Coronary artery (tissue), 2 donors: Measurements from ENCODE around the gene GALT.
A peak's percentile ranks its signal among the peaks of the same experiment; 100 is the strongest.

Experiments
- DNase-seq: peaks from one replicate; pipeline ENCODE4 v3.0.0-alpha.2; 2017; ENCODE audit warnings: low spot score
- H3K27ac ChIP-seq, 2 donors: fragments of 200-600 bp; sonication (generic); one replicate each; pipeline ENCODE4 v1.5.1; 2016 to 2019
- H3K4me3 ChIP-seq: fragments of 200-600 bp; sonication (generic); 2 replicates; pipeline ENCODE4 v1.5.1; 2016; ENCODE audit warnings: mild to moderate bottlenecking, moderate library complexity
- CTCF ChIP-seq: fragments of 200-600 bp; sonication (generic); IDR thresholded peaks from one replicate; pipeline ENCODE4 v1.5.1; 2019; ENCODE audit warnings: antibody characterized with exemption

GALT gene

DNA sequence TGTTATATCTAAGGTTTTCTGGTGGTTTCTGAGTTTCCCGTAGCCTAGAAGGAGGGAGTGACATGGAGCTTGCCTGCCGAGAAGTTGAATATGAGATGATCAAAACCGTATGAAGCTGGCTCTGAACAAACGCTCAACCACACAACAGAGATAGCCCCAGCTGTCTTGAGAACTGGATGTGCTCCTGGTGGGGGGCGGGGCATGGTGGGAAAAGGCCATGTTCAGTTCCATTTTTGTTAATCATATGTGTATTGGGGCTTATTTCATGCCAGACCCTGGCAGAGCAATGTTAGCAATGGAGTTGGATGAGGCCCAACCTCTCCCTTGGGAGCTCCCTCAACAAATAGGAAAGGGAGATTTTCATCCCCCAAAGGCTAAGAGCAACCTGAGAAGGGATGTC lies 39.8 kb downstream of the GALT start:
- peak overlapping the region in 1 of 2 donors; percentile 48 for H3K27ac ChIP-seq
- no peak for TF ChIP-seq CTCF
- DNase-seq: no peak
- H3K4me3 ChIP-seq: no peak overlapping the region

- DNase-seq: no peak
- Histone ChIP-seq H3K27ac (peak overlapping the region in 1 of 2 donors; percentile 48), H3K4me3 (no peak overlapping the region)
- TF ChIP-seq CTCF: no peak
Measured at GRCh38 chr9:34686732-34687131, 40.3 kb downstream of the GALT start.

DNA sequence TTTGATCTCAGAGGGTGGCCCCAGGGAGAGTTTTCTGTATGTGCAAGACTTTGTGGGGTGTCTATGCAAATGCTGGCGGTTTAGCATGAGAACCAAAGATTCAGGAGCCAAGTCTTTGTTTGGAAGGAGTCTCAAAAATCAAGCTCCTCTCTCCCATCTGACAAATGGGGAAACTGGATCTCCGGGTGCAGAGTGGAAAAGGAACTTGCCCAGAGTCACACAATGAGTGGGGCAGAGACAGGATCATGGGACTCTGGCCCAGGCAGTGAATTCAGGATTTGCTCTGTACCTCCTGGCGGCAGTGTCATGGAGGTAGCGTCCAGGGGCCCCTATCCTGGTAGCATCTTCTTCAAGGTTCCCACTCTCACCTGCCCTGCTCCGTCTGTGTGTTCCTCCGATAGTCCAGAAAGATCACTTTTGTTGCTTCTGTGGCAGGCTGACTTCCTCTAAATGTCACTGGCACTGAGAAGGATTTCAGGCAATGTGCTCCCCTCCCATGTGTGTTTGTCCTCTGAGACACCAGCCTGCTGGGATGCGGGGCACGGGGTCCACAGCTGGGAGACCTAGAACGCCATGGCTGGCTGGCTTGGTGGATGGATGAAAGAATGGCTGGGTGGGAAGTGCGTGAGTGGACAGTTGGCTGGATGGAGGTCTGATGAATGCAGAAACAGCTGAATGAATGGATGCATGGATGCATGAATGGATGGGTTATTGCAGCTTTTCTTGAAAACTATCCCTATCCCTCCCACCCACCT lies 41.0 kb downstream of the GALT start:
- DNase-seq: no peak
- no peak for TF ChIP-seq CTCF
- Histone ChIP-seq H3K27ac (no peak overlapping the region), H3K4me3 (no peak overlapping the region)

- Histone ChIP-seq H3K4me3 (no peak overlapping the region), H3K27ac (no peak overlapping the region)
- TF ChIP-seq CTCF: no peak
- no peak for DNase-seq
Measured at GRCh38 chr9:34688329-34689115, 42.0 kb downstream of the GALT start.

DNA sequence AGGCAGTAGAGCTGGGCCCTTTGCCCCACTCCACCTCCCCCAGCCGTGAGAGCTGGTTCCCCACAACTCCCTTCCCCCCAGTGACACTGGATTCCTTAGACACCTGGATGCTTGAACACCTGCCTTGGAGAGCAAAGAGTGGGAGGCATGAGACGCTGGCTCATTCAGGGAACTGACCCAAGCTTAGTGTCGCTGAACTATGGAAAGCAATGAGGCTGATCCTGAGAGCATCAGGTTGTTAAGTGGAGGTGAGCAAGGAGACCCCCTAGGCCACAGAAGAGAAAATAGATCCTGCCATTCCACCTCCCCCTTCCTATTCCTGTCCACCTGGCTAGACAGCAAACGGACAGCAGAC lies 42.6 kb downstream of the GALT start:
- Histone ChIP-seq H3K4me3 (no peak overlapping the region), H3K27ac (no peak overlapping the region)
- TF ChIP-seq CTCF: no peak
- no peak for DNase-seq

DNA sequence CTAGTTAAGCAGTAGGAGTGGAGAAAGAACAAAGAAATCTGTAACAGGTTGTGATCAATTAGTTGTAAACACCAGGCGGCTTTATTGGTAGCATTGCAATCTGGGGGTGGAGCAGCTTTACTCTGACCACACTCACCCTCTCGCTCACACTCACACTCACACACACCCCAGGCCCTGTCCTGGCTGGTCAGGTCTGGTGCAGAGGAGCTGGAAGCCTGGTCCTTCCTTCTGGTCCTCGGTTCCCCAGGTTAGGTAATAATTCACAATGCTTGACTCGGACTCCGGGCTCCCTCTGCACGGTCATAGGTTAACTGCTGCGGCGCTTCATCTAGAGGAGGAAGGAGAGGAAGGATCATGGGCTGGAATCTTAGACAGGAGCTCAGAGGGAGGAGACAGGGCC lies 43.0 kb downstream of the GALT start:
- DNase-seq: no peak
- TF ChIP-seq CTCF: no peak
- Histone ChIP-seq H3K27ac (no peak overlapping the region), H3K4me3 (no peak overlapping the region)
